Caki2 (cell line): ENCODE results near the gene MTSS2. TPM values are rescaled to one million over a fixed set of nuclear protein-coding genes. Genes with fewer than 3 reads are reported as not detected.
A peak's percentile ranks its signal among the peaks of the same experiment; 100 is the strongest.

Source experiments
- DNase-seq: peaks from one replicate; pipeline ENCODE4 v3.0.0-alpha.2; 2015; ENCODE audit warnings: low read depth
- in situ Hi-C: cut with HindIII; loops from 2 replicates; pipeline ENCODE4 v1.10.0; 2016; ENCODE audit warnings: low sequenced_read_pairs, low pct_unique_long_range_greater_than_20kb, mixed read lengths
- total RNA-seq: library from RNA; depleted of rRNA; stranded (reverse); fragments of >200 nt; shearing (Covaris generic); gene quantifications from 2 replicates; pipeline ENCODE4 v1.2.3, GENCODE V29; 2014; ENCODE audit warnings: low replicate concordance; rRNA removed

The MTSS2 gene
- total RNA-seq = 5.3 and 6.8 TPM in 2 replicates

- peak; percentile 66 for DNase-seq
- in situ Hi-C loops = no loop called here
Measured at GRCh38 chr16:70685938-70686375, at the start of gene MTSS2. TSS of gene MTSS2 (minus strand) at chr16:70686053. CDS start at chr16:70685791, 262 bp downstream.

- in situ Hi-C loops = no loop called here
- no peak for DNase-seq
Measured at GRCh38 chr16:70735141-70735979, 49.5 kb upstream of the MTSS2 start.

- in situ Hi-C loops = no loop called here
Measured at GRCh38 chr16:70734522-70735095, 48.8 kb upstream of the MTSS2 start.

GRCh38 chr16:70730944-70731343 is 45.1 kb upstream of the MTSS2 start:
- DNase-seq = no peak
- in situ Hi-C loops = no loop called here

More at GRCh38 chr16:70734522-70735095, 48.8 kb upstream of the MTSS2 start:
- no peak for DNase-seq

- in situ Hi-C loops = no loop called here
Measured at GRCh38 chr16:70730031-70730430, 44.2 kb upstream of the MTSS2 start.

GRCh38 chr16:70729292-70729691 is 43.4 kb upstream of the MTSS2 start:
- in situ Hi-C loops = no loop called here
- no peak for DNase-seq

More at GRCh38 chr16:70730031-70730430, 44.2 kb upstream of the MTSS2 start:
- no peak for DNase-seq

GRCh38 chr16:70728150-70728549 is 42.3 kb upstream of the MTSS2 start:
- in situ Hi-C loops = no loop called here
- DNase-seq = no peak

GRCh38 chr16:70726892-70727361 is 41.1 kb upstream of the MTSS2 start:
- in situ Hi-C loops = no loop called here
- DNase-seq = no peak

- in situ Hi-C loops = no loop called here
Measured at GRCh38 chr16:70725912-70726828, 40.3 kb upstream of the MTSS2 start.

GRCh38 chr16:70725024-70725911 is 39.4 kb upstream of the MTSS2 start:
- no peak for DNase-seq
- in situ Hi-C loops = no loop called here

More at GRCh38 chr16:70725912-70726828, 40.3 kb upstream of the MTSS2 start:
- DNase-seq = no peak

- in situ Hi-C loops = no loop called here
- DNase-seq = no peak
Measured at GRCh38 chr16:70724146-70725023, 38.5 kb upstream of the MTSS2 start.

GRCh38 chr16:70723740-70724145 is 37.9 kb upstream of the MTSS2 start:
- DNase-seq = no peak
- in situ Hi-C loops = no loop called here

- in situ Hi-C loops = no loop called here
- DNase-seq = no peak
Measured at GRCh38 chr16:70721202-70721963, 35.5 kb upstream of the MTSS2 start.

GRCh38 chr16:70720425-70721201 is 34.8 kb upstream of the MTSS2 start:
- in situ Hi-C loops = no loop called here

GRCh38 chr16:70717065-70717464 is 31.2 kb upstream of the MTSS2 start:
- no peak for DNase-seq
- in situ Hi-C loops = no loop called here

More at GRCh38 chr16:70720425-70721201, 34.8 kb upstream of the MTSS2 start:
- no peak for DNase-seq
